Stimulated activated CD4-positive, alpha-beta T cell treated with anti-CD3 and anti-CD28 coated beads, TNF-alpha, amount 100 ng/mL, for 48 hours (primary cell): ENCODE data around the gene AANAT.

Experiments used
- DNase-seq, 3 donors: peaks; one replicate each; pipeline ENCODE4 v3.0.0-alpha.2; 2020; ENCODE audit warnings: low read depth in 3 of 3

The AANAT gene

GRCh38 chr17:76490112-76490710 lies 22.8 kb downstream of the AANAT start:
- DNase-seq, result no peak

GRCh38 chr17:76491271-76492122 lies 24.1 kb downstream of the AANAT start:
- DNase-seq, result no peak

DNA sequence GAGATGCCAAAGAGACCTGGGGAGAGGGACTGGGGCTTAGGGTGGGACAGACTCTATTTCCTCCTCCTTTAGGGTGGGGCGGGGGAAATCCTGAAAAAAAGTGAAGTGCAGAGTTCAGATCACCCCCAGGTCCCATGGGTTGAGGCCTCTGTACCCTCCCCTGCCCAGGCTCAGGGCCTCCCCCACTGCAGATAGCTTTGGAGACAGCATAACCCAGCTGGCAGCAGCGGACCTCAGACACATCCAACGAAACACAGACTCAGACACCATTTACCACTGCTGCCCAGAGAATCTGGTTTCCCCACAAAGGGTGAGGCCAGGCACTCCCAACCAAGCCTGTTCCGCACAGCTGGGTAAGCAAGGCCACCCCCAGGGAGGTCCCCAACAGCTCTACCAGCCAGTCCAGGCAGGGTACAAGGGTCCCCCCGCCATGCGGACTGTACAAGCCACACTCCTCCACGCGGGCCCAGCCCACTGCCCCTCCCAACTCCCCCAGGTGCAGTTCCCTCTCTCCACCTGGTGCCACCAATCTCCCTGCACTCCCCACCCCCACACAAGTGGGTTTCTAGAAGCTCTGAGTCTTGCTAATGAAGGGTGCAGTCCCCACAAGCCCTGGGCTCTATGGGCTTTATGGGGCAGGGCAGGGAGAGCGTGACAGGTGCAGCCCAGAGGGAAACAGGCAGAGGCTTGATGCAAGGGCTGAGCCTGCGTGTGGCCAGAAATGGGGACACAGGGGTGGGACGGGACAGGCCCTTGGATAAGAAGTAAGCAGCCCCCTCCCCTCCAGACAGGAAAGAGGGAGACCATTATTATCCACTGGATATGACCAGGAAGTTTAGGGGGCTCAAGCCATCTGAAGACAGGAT lies 25.0 kb downstream of the AANAT start:
- DNase-seq, result no peak

- DNase-seq, result peak in 1 of 3 donors; percentile 33
Observed at GRCh38 chr17:76492989-76493501, 25.6 kb downstream of the AANAT start.

DNA sequence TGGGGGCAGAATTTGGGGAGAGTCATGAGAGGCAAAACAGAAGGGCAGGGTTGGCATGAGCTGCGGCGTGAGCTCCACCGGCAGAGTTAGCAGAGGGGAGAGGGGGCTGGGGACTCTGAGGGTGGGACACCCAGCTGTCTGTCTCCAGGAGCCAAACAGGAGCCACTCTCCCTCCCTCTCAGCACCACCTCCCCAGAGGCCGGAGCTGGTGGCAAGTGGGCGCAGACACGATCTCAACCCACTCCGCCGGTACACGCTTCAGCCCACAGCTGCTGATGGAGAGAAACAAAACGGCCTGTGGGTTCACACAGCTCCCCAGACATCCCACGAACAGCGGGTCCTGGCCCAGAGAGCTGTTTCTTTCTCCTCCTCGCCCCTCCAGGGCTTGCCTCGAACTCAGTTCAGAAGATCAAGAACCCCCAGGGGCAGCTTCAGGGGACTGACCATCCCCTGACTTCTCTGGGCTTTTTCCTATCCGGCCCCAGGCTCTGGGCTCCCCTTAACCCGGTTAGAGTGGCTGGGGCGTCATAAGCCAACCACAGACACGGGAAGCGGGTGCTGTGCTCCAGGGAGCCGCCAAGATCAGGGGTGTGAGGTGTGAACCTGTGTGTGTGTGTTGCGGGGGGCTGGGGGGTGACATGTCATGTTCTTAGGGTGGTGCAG lies 26.2 kb downstream of the AANAT start:
- no peak for DNase-seq

GRCh38 chr17:76495663-76496400 lies 28.4 kb downstream of the AANAT start:
- no peak for DNase-seq

DNA sequence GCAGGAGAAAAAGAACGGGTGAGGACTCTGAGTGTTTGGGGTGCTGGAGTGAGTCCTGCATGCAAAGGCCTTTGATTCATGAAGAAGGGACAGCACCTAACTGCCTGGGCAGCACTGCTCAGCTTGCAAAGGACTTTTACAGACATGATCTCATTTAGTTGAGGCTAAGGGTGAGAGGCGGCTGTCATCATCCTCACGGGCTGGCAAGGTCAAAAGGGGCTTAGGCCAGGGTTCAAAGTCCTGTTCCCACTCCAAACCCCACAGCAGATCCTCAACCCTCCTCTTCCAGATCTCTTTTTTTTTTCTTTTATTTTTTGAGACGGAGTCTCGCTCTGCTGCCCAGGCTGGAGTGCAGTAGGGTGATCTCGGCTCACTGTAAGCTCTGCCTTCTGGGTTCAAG lies 29.1 kb downstream of the AANAT start:
- no peak for DNase-seq

DNA sequence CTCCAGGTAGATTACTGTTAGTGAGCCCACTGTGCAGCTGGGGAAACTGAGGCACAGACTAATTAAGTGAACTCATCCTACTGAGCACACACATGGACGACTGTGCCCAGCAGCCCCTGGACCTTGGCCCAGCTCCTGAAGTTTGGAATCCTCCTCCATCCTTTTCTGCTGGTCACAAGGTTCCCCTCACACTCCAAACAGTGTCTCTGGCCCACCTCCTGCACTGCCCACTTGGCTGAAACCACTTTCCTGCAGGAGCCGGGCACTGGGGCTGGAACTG lies 30.2 kb downstream of the AANAT start:
- DNase-seq, result no peak

DNA sequence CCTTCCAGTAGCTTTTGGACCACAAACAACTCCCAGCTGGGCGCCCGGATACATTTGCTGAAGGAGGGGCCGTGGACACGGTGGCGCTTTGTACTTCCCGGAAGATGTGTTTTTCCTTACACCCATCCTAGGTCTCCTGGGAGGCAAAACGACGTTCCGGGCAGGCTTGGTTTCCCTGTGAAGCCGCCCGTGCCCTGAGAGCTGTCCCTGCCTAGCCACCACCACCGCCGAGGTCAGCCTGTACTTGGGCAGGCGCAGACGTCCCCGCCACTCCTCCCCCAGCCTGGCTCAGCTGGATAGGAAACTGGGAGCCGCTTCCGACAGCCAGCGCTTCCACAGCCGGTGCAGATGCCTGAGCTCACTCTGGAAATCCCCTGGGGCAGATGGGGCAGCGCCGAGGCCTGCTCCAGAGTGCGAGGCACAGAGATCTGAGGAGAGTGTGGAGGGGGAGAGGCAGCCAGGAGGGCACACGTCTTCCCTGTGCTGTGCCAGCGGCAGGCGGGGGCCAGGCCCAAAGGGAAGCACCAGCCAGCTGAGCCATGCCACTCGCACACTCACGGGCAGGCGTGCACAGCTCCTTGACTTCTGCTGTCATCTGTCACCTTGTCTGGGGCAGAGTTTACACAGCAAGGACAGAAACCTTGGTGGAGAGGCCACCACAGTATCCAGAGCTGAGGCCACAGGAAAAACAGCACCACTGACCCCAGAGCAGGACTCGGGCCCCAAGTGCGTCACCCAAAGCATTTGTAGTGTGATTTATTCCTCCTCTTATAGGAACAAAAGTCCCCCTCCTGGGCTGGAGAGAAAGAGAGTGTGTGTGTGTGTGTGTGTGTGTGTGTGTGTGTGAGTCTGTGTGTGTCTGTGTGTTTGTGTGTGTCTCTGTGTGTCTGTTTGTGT lies 30.8 kb downstream of the AANAT start:
- DNase-seq, result no peak

DNA sequence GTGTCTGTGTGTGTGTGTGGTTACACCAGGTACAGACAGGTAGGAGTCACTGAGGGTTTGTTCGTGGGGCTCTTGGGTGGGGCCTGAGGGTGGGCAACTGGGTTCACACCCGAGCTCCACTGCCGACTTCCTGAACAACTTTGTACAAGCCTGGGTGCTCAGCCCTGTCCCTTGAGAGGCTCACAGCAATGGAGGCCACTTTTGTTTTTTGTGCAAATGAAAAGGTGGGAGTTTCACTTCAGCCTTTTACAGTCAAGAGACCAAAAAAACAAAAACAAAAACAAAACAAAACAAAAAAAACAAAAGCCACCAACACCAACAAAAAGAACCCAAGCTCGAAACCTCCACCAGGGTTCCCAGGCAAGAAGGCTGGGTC lies 31.5 kb downstream of the AANAT start:
- no peak for DNase-seq

DNA sequence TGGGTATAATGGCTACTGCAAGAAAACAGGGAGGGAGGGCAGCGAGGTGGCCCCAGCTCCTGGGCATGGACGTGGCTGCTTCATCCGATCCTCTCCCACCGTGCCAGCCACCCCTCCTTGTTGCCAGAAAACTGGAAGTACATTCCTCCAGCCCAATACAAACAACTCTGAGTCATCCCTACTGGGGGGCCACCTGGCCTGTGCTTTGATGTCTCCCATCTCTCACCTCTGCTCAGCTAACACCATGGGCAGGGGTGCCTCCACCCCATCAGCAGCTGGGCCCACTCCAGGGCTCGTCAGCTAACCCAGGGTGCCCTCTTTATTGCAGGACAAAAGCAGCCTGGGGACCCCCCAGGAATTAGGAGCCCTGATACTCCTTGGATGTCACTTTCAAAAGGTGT lies 31.9 kb downstream of the AANAT start:
- DNase-seq, result no peak

DNA sequence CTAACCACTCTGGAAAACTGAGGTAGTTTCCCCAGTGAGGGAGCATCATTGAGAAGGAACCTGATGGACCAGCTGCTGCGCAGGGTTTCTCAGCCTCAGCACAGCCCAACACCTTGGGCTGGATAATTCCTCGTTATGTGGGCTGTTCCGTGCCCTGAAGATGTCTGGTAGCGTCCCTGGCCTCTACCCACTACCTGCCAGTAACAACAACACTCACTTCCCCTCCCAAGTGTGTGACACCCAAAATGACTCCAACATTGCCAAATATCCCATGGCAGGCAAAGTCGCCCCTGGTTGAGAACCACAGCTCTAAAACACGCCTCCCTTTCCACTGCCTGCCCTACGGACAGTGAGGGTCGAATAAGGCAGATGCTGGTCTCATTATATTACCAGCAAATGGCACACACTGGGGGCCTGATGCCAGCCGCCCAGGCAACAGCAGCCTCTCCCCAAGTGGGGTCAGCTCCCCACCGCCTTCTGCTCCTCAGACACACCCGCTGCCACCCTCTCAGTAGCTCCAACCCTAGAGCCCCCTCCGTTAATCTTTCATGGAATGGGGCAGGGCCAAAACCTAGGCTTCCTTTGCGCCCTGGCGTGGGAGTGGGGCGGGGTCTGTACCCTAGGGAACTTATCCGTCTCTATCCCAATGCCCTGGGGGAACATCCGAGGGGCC lies 32.8 kb downstream of the AANAT start:
- DNase-seq, result no peak

GRCh38 chr17:76500747-76501017 lies 33.3 kb downstream of the AANAT start:
- DNase-seq, result no peak

GRCh38 chr17:76501018-76501826 lies 33.8 kb downstream of the AANAT start, which contains the start of gene RHBDF2:
RHBDF2 (minus strand) TSS chr17:76501423; CDS start chr17:76481524, 19,899 bp downstream.
- peak; percentile 89 to 97 (median 95) for DNase-seq

GRCh38 chr17:76501827-76502307 lies 34.5 kb downstream of the AANAT start:
- DNase-seq, result no peak

GRCh38 chr17:76502341-76503211 lies 35.2 kb downstream of the AANAT start:
- DNase-seq, result no peak

- no peak for DNase-seq
Observed at GRCh38 chr17:76504117-76504516, 36.7 kb downstream of the AANAT start.
